Measurements from ENCODE around the gene NT5C1A.

Gene NT5C1A

GRCh38 chr1:39617488-39618049 lies 54.3 kb downstream of the NT5C1A start:
- Histone ChIP-seq H3K36me3 (ENCODE audit: control insufficient read depth, insufficient read depth, low read length) (no peaks in the 10 kb centered on the region), H3K4me3 (ENCODE audit: insufficient read depth, low read depth, low read length) (no peak overlapping the region), H3K9me3 (ENCODE audit: control insufficient read depth, low read length) (no peaks in the 10 kb centered on the region), H3K27me3 (ENCODE audit: control insufficient read depth, insufficient read depth, low read length, poor library complexity, severe bottlenecking) (no peaks in the 10 kb centered on the region), H3K27ac (ENCODE audit: insufficient read depth, low read depth, low read length, poor library complexity, severe bottlenecking) (no peak overlapping the region), H3K4me1 (ENCODE audit: control insufficient read depth, insufficient read depth, low read length) (no peaks in the 10 kb centered on the region)
- WGBS, 2 experiments: 79 to 86% methylated on average over 4 of the region's 4 CpGs

GRCh38 chr1:39615086-39615673 lies 56.7 kb downstream of the NT5C1A start:
- Histone ChIP-seq H3K4me3 (ENCODE audit: insufficient read depth, low read depth, low read length) (no peak overlapping the region), H3K27ac (ENCODE audit: insufficient read depth, low read depth, low read length, poor library complexity, severe bottlenecking) (no peak overlapping the region), H3K27me3 (ENCODE audit: control insufficient read depth, insufficient read depth, low read length, poor library complexity, severe bottlenecking) (peaks cover 4% of the 10 kb centered on the region), H3K9me3 (ENCODE audit: control insufficient read depth, low read length) (no peaks in the 10 kb centered on the region), H3K4me1 (ENCODE audit: control insufficient read depth, insufficient read depth, low read length) (no peaks in the 10 kb centered on the region), H3K36me3 (ENCODE audit: control insufficient read depth, insufficient read depth, low read length) (no peaks in the 10 kb centered on the region)
- WGBS, 2 experiments: 90 to 91% methylated on average over 8 of the region's 8 CpGs

GRCh38 chr1:39614488-39614887 lies 57.4 kb downstream of the NT5C1A start:
- peaks cover 9% of the 10 kb centered on the region for H3K27me3 ChIP-seq (ENCODE audit: control insufficient read depth, insufficient read depth, low read length, poor library complexity, severe bottlenecking)
- H3K9me3 ChIP-seq (ENCODE audit: control insufficient read depth, low read length): no peaks in the 10 kb centered on the region
- no peaks in the 10 kb centered on the region for H3K4me1 ChIP-seq (ENCODE audit: control insufficient read depth, insufficient read depth, low read length)
- WGBS, 2 experiments: 92 to 94% methylated on average over 6 of the region's 6 CpGs
- H3K27ac ChIP-seq (ENCODE audit: insufficient read depth, low read depth, low read length, poor library complexity, severe bottlenecking): no peak overlapping the region
- H3K36me3 ChIP-seq (ENCODE audit: control insufficient read depth, insufficient read depth, low read length): no peaks in the 10 kb centered on the region
- H3K4me3 ChIP-seq (ENCODE audit: insufficient read depth, low read depth, low read length): no peak overlapping the region

DNA sequence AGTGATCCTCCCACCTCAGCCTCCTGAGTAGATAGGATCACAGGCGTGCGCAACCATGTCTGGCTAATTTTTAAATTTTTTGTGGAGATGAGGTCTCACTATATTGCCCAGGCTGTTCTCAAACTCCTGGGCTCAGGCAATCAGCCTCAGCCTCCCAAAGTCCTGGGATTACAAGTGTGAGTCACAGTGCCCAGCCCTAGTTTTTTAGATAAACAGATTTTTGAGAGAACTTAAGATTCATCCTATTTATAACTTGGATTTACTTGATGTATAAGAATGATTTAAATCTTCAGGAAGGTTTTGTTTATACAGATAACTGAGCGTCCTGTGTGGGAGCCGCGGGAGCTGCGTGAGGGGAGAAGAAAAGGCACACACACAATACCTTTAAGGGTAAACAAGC lies 58.7 kb downstream of the NT5C1A start:
- no peaks in the 10 kb centered on the region for H3K9me3 ChIP-seq (ENCODE audit: control insufficient read depth, low read length)
- no peak overlapping the region for H3K4me3 ChIP-seq (ENCODE audit: insufficient read depth, low read depth, low read length)
- WGBS, 2 experiments: 88 to 99% methylated on average over 2 to 6 of the region's 6 CpGs
- H3K36me3 ChIP-seq (ENCODE audit: control insufficient read depth, insufficient read depth, low read length): no peaks in the 10 kb centered on the region
- peaks cover 9% of the 10 kb centered on the region for H3K27me3 ChIP-seq (ENCODE audit: control insufficient read depth, insufficient read depth, low read length, poor library complexity, severe bottlenecking)
- H3K4me1 ChIP-seq (ENCODE audit: control insufficient read depth, insufficient read depth, low read length): no peaks in the 10 kb centered on the region
- H3K27ac ChIP-seq (ENCODE audit: insufficient read depth, low read depth, low read length, poor library complexity, severe bottlenecking): no peak overlapping the region

DNA sequence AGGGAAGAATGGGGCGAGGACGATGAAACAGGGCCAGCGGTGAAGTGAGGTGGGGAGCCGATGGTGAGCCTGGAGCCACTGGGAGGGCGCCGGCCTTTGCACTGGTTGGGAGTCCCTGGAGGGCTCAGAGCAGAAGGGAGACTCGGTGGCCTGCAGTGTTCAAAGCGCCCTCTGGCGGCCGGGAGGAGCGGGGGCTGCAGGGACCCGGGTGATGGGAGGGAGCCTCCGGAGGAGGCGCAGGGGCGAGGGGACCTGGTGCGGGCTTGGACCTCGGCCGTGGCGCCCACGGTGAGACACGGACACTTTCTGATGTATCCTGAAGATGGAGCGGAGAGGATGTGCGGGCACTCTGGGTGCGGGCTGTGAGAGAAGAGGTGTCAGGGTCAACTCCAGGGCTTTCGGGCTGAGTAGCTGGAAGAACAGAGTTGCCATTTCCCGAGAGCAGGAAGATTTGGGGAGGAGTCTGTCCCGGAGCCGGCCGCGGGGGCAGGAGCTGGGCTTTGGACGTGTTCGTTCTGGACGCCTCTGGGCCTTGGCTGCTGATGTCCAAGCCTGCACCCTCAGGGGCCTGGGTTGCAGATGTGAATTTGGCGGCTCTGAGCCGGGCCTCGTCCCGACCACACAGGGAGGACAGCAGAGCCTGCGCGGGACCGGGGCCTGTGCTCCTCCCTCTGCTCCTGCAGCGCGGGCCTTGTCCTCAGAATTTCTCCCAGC lies 62.1 kb downstream of the NT5C1A start:
- Histone ChIP-seq H3K27ac (ENCODE audit: insufficient read depth, low read depth, low read length, poor library complexity, severe bottlenecking) (no peak overlapping the region), H3K4me1 (ENCODE audit: control insufficient read depth, insufficient read depth, low read length) (no peaks in the 10 kb centered on the region), H3K27me3 (ENCODE audit: control insufficient read depth, insufficient read depth, low read length, poor library complexity, severe bottlenecking) (peaks cover 10% of the 10 kb centered on the region), H3K36me3 (ENCODE audit: control insufficient read depth, insufficient read depth, low read length) (no peaks in the 10 kb centered on the region), H3K4me3 (ENCODE audit: insufficient read depth, low read depth, low read length) (peak overlapping the region; percentile 18), H3K9me3 (ENCODE audit: control insufficient read depth, low read length) (no peaks in the 10 kb centered on the region)
- 19 to 20% methylated on average over 42 of the region's 42 CpGs for WGBS, 2 experiments

Measured in ectodermal cell (in vitro differentiated cells).